Neural cell (in vitro differentiated cells): ENCODE measurements around the gene CAPN15. TPM values are rescaled to one million over a fixed set of nuclear protein-coding genes. Genes with fewer than 3 reads are reported as not detected.

Experiments used
- H2AFZ ChIP-seq: fragments of 200-600, 300-800 bp; sonication (generic), shearing (Covaris generic); 2 replicates; pipeline ENCODE4 v1.6.0; 2014; ENCODE audit warnings: low read depth, mild to moderate bottlenecking, antibody characterized with exemption, low read length, moderate library complexity
- H3F3A ChIP-seq: fragments of 200-600 bp; shearing (Covaris generic); 2 replicates; pipeline ENCODE4 v1.6.1; 2016; ENCODE audit warnings: mild to moderate bottlenecking, moderate library complexity, mixed read lengths, antibody characterized with exemption, low read length; ENCODE audit not compliant: insufficient read depth, poor library complexity, severe bottlenecking
- H3K27ac ChIP-seq: fragments of 200-600, 300-800 bp; sonication (generic), shearing (Covaris generic); 2 replicates; pipeline ENCODE4 v1.5.1; 2014; ENCODE audit warnings: mild to moderate bottlenecking, low read length, moderate library complexity
- H3K27me3 ChIP-seq: fragments of 300-800, 200-600 bp; sonication (generic), shearing (Covaris generic); 2 replicates; pipeline ENCODE4 v1.6.0; 2014; ENCODE audit warnings: mild to moderate bottlenecking, low read depth, low read length, moderate library complexity; ENCODE audit not compliant: insufficient read depth
- H3K36me3 ChIP-seq: fragments of 300-800, 200-600 bp; sonication (generic), shearing (Covaris generic); 2 replicates; pipeline ENCODE4 v1.5.1; 2014; ENCODE audit warnings: mild to moderate bottlenecking, antibody characterized with exemption, low read length, moderate library complexity; ENCODE audit not compliant: insufficient read depth
- H3K4me2 ChIP-seq: fragments of 300-800, 200-600 bp; sonication (generic), shearing (Covaris generic); 2 replicates; pipeline ENCODE4 v1.6.0; 2014; ENCODE audit warnings: mild to moderate bottlenecking, low read length
- H3K4me3 ChIP-seq: fragments of 300-800, 200-600 bp; sonication (generic), shearing (Covaris generic); 2 replicates; pipeline ENCODE4 v1.5.1; 2014; ENCODE audit warnings: mild to moderate bottlenecking, low read length, moderate library complexity
- H3K79me2 ChIP-seq: fragments of 200-600 bp; shearing (Covaris generic); replicated peaks from 2 replicates; pipeline ENCODE4 v1.6.0; 2014; ENCODE audit warnings: mild to moderate bottlenecking, low read length, moderate library complexity; ENCODE audit not compliant: insufficient read depth
- H3K9ac ChIP-seq: fragments of 300-800, 200-600 bp; sonication (generic), shearing (Covaris generic); 2 replicates; pipeline ENCODE4 v1.6.1; 2016; ENCODE audit warnings: mild to moderate bottlenecking, low read length, mixed read lengths
- H3K9me2 ChIP-seq: fragments of 200-600 bp; shearing (Covaris generic); 2 replicates; pipeline ENCODE4 v1.6.1; 2016; ENCODE audit warnings: mild to moderate bottlenecking, low read length, mixed read lengths; ENCODE audit not compliant: insufficient read depth
- H3K9me3 ChIP-seq: fragments of 200-600, 300-800 bp; sonication (generic), shearing (Covaris generic); 2 replicates; pipeline ENCODE4 v1.6.1; 2016; ENCODE audit warnings: mild to moderate bottlenecking, mixed run types, low read length, moderate library complexity, mixed read lengths
- H4K20me1 ChIP-seq: fragments of 200-600 bp; shearing (Covaris generic); 2 replicates; pipeline ENCODE4 v1.6.1; 2016; ENCODE audit warnings: mild to moderate bottlenecking, mixed run types; ENCODE audit not compliant: insufficient read depth
- CTCF ChIP-seq: fragments of 450-650 bp; IDR thresholded peaks from 2 replicates; pipeline ENCODE4 v1.5.1; 2014; ENCODE audit warnings: antibody characterized with exemption, mild to moderate bottlenecking, moderate library complexity; ENCODE audit not compliant: poor library complexity, severe bottlenecking
- EP300 ChIP-seq: fragments of 450-650 bp; conservative IDR thresholded peaks from 2 replicates; pipeline ENCODE4 v1.6.1; 2014; ENCODE audit warnings: antibody characterized with exemption, mild to moderate bottlenecking, moderate library complexity; ENCODE audit not compliant: poor library complexity, severe bottlenecking
- EZH2 ChIP-seq: fragments of 200-600, 300-800 bp; shearing (Covaris generic), sonication (generic); IDR thresholded peaks from 2 replicates; pipeline ENCODE4 v1.6.1; 2014; ENCODE audit warnings: antibody characterized with exemption, low read length, borderline replicate concordance, mild to moderate bottlenecking; ENCODE audit not compliant: insufficient read depth, poor library complexity, severe bottlenecking
- MXI1 ChIP-seq: fragments of 450-650 bp; conservative IDR thresholded peaks from 2 replicates; pipeline ENCODE4 v1.6.1; 2014; ENCODE audit warnings: antibody characterized with exemption, mild to moderate bottlenecking; ENCODE audit not compliant: poor library complexity, severe bottlenecking
- POLR2AphosphoS5 ChIP-seq: IDR thresholded peaks from 2 replicates; pipeline ENCODE4 v1.6.1; 2012
- RAD21 ChIP-seq: fragments of 450-650 bp; conservative IDR thresholded peaks from 2 replicates; pipeline ENCODE4 v1.6.1; 2014; ENCODE audit warnings: antibody characterized with exemption, mild to moderate bottlenecking, moderate library complexity
- REST ChIP-seq: IDR thresholded peaks from 2 replicates; pipeline ENCODE4 v1.6.1; 2012; ENCODE audit warnings: borderline replicate concordance
- SMC3 ChIP-seq: fragments of 450-650 bp; conservative IDR thresholded peaks from 2 replicates; pipeline ENCODE4 v1.6.1; 2014; ENCODE audit warnings: antibody characterized with exemption, mild to moderate bottlenecking, moderate library complexity; ENCODE audit not compliant: poor library complexity
- TAF1 ChIP-seq: IDR thresholded peaks from 2 replicates; pipeline ENCODE4 v1.6.1; 2012; ENCODE audit warnings: low read depth
- polyA plus RNA-seq: library from polyadenylated mRNA; depleted of rRNA; stranded (reverse); fragments of >200 nt; gene quantifications from 2 replicates; pipeline ENCODE4 v1.2.3, GENCODE V29; 2014

Gene CAPN15
- polyA plus RNA-seq, 1 donor from 2014 or later: 11.5 TPM

DNA sequence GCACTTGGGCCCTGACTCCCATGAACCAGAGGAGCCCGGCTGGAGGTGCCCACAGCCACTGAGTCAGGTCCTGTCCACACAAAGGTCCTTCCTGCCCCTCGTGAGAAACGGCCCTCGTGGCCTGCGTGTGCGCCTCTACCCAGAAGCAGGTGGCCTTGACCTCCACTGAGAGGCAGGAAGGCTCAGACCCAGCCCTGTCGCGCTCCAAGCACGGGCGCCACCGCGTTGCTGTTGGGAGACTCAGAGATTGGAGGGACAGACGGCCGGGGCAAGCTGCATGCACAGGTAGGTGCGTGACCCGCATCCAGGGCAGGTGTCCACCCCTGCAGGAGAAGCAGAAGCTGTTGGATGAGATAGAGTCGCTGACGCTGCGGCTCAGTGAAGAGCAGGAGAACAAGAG is 8.1 kb upstream of the CAPN15 start:
- H3K27ac ChIP-seq: no peak overlapping the region
- no peaks in the 10 kb centered on the region for H3K9me2 ChIP-seq
- no peak overlapping the region for H3K4me3 ChIP-seq
- H3F3A ChIP-seq: no peaks in the 10 kb centered on the region
- H3K9me3 ChIP-seq: no peaks in the 10 kb centered on the region
- TF ChIP-seq MXI1 (no peak), RAD21 (no peak), EP300 (no peak), SMC3 (no peak), POLR2AphosphoS5 (no peak), TAF1 (no peak), CTCF (no peak), EZH2 (no peak), REST (no peak)
- H3K36me3 ChIP-seq: peaks cover 4% of the 10 kb centered on the region
- no peak overlapping the region for H2AFZ ChIP-seq
- H3K9ac ChIP-seq: no peak overlapping the region
- no peaks in the 10 kb centered on the region for H4K20me1 ChIP-seq
- no peaks in the 10 kb centered on the region for H3K79me2 ChIP-seq
- H3K27me3 ChIP-seq: no peaks in the 10 kb centered on the region
- H3K4me2 ChIP-seq: no peak overlapping the region

DNA sequence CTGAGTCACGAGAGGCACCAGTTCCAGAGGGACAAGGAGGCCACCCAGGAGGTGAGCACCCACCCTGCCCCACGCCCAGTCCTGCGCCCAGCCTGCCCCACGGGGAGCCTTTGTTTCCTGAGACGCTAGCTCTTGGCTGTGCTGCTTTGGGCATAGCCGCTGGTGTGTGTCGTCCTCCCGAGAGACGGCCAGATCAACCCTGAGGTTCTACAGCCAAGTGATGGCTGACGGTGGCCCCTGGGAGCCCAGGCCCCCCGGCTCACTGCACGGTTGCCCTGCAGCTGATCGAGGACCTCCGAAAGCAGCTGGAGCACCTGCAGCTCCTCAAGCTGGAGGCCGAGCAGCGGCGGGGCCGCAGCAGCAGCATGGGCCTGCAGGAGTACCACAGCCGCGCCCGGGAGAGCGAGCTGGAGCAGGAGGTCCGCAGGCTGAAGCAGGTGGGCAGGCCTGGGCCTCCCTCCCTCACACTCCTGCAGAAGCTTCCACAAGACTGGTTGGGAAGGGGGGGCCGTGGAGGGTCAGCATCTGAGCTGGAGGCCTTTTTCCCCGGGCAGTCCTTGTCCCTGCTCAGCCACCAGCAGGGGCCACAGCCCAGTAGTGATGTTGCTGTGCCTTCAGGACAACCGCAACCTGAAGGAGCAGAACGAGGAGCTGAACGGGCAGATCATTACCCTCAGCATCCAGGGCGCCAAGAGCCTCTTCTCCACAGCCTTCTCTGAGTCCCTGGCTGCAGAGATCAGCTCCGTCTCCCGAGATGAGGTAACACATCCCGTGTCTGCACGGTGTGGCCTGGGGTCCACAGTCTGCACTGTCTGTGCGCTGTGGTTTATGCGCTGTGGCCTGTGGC is 7.4 kb upstream of the CAPN15 start:
- no peaks in the 10 kb centered on the region for H4K20me1 ChIP-seq
- H3K4me2 ChIP-seq: no peak overlapping the region
- TF ChIP-seq CTCF (no peak), RAD21 (no peak), TAF1 (no peak), MXI1 (no peak), POLR2AphosphoS5 (no peak), SMC3 (no peak), EP300 (no peak), EZH2 (no peak), REST (no peak)
- no peak overlapping the region for H3K9ac ChIP-seq
- H3K9me3 ChIP-seq: no peaks in the 10 kb centered on the region
- H3K27me3 ChIP-seq: no peaks in the 10 kb centered on the region
- H3K4me3 ChIP-seq: no peak overlapping the region
- peaks cover 4% of the 10 kb centered on the region for H3K36me3 ChIP-seq
- no peaks in the 10 kb centered on the region for H3K9me2 ChIP-seq
- no peaks in the 10 kb centered on the region for H3F3A ChIP-seq
- H2AFZ ChIP-seq: no peak overlapping the region
- H3K27ac ChIP-seq: no peak overlapping the region
- H3K79me2 ChIP-seq: no peaks in the 10 kb centered on the region
